Fibroblast of the aortic adventitia (primary cell): ENCODE measurements around the gene HP1BP3. TPM values are rescaled to one million over a fixed set of nuclear protein-coding genes. Genes with fewer than 3 reads are reported as not detected.

Source experiments
- DNase-seq: peaks from one replicate; pipeline ENCODE4 v3.0.0-alpha.2; 2010; ENCODE audit warnings: low read depth
- H3K4me3 ChIP-seq: 2 replicates; pipeline ENCODE4 v1.5.1; 2011; ENCODE audit warnings: low read depth, mild to moderate bottlenecking, control low read depth, low read length, moderate library complexity
- total RNA-seq: library from RNA; depleted of rRNA; stranded (reverse); fragments of >200 nt; gene quantifications from 2 replicates; pipeline ENCODE4 v1.2.3, GENCODE V29; 2012; ENCODE audit warnings: low replicate concordance
- TF ChIP-seq, protein P1 (sequence below): IDR thresholded peaks from 2 replicates; pipeline ENCODE4 v1.5.1; 2011; ENCODE audit warnings: mild to moderate bottlenecking, low read length, control low read depth, inconsistent platforms; ENCODE audit not compliant: insufficient read depth

HP1BP3 gene, protein sequence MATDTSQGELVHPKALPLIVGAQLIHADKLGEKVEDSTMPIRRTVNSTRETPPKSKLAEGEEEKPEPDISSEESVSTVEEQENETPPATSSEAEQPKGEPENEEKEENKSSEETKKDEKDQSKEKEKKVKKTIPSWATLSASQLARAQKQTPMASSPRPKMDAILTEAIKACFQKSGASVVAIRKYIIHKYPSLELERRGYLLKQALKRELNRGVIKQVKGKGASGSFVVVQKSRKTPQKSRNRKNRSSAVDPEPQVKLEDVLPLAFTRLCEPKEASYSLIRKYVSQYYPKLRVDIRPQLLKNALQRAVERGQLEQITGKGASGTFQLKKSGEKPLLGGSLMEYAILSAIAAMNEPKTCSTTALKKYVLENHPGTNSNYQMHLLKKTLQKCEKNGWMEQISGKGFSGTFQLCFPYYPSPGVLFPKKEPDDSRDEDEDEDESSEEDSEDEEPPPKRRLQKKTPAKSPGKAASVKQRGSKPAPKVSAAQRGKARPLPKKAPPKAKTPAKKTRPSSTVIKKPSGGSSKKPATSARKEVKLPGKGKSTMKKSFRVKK
- total RNA-seq: 215 and 395 TPM in 2 replicates

DNA sequence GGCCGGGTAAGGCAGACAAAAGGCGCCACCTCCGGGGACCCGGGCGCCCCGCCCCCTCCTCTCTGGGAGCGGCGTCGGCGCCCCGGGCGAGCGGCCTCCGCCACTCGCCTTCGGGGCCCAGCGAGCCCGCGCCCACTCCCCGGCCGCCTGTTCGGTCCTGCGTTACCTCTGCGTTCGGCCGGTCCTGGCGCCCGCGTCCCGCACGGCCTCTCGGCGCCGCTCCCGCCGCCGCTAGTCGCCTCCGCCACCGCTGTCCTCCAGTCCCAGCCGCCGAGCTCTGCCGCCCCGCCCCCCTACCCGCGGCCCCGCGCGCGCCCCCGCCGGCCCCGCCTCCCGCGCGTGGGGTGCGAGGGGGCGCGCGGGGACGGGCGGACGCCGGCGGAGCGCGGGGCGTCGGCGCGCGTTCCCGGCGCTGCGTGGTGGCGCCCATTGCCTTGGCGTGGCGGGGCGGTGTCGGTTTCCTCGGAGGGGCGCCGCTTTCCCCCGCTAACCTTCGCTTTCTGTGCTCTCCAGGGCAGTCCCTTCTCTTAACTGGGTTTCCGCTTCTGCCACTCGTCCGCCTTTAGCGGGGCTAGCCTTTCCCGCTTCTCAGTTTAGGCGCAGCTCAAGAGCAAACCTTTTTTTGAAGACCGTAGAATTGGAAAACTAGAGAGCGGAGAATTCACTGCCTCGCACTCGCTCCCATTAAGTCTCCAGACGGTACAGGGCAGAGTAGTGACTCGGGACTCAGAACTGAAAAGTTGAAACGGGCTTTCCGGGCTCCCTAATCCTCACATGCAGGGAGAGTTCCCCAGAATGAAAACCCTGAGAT, at the start of gene HP1BP3:
TSS of gene HP1BP3 (minus strand) at position 279 of the 811 bp plus-strand sequence. CDS start 6,867 bp downstream, outside the sequence.
- TF ChIP-seq, protein P1, sequence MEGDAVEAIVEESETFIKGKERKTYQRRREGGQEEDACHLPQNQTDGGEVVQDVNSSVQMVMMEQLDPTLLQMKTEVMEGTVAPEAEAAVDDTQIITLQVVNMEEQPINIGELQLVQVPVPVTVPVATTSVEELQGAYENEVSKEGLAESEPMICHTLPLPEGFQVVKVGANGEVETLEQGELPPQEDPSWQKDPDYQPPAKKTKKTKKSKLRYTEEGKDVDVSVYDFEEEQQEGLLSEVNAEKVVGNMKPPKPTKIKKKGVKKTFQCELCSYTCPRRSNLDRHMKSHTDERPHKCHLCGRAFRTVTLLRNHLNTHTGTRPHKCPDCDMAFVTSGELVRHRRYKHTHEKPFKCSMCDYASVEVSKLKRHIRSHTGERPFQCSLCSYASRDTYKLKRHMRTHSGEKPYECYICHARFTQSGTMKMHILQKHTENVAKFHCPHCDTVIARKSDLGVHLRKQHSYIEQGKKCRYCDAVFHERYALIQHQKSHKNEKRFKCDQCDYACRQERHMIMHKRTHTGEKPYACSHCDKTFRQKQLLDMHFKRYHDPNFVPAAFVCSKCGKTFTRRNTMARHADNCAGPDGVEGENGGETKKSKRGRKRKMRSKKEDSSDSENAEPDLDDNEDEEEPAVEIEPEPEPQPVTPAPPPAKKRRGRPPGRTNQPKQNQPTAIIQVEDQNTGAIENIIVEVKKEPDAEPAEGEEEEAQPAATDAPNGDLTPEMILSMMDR: no peak
- peak within 1 kb of the TSS; percentile 88 for H3K4me3 ChIP-seq
- DNase-seq: peak; percentile 67

DNA sequence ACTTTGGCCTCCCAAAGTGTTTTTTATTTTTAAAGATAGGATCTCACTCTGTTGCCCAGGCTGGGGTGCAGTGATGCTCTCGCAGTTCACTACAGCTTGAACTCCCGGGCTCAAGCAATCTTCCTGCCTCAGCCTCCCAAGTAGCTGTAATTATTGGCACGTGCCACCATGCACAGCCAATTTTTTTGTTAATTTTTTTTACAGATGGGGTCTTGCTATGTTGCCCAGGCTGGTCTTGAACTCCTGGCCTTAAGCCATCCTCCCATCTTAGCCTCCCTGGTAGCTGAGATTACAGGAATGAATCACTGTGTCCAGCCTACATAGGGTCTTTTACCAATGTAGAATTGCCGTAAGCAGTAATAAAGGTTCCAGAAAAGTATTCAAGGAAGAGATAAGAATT, 49.1 kb upstream of the HP1BP3 start:
- TF ChIP-seq, protein P1: no peak
- H3K4me3 ChIP-seq: no peak overlapping the region
- no peak for DNase-seq

DNA sequence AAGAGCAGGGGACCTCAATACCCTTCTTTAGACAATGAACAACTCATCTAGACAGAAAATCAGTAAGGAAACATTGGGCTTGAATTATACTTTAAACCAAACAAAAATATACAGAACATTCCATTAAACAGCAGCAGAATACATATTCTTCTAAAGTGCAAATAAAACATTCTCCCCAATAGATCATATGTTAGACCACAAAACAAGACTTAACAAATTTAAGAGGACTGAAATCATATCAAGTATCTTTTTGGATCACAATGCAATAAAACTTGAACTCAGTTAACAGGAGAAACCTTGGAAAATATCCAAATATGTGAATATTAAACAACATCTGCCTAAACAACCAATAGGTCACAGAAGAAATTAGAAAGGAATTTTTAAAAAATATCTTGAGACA, 47.7 kb upstream of the HP1BP3 start:
- H3K4me3 ChIP-seq: no peak overlapping the region
- no peak for DNase-seq
- TF ChIP-seq, protein P1: no peak

DNA sequence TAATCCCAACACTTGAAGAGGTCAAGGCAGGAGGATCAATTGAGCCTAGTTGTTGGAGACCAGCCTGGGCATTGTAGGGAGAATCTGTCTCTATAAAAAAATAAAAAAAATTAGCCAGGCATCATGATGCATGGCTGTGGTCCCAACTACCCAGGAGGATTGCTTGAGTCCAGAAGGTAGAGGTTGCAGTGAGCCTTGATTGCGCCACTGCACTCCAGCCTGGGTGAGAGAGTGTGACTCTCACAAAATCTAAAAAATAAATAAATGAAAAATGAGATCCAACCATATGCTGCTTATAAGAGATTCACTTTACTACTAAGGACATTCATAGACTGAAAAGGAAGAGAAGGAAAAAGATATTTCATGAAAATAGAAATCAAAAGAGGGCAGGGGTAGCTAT, 47.1 kb upstream of the HP1BP3 start:
- H3K4me3 ChIP-seq: no peak overlapping the region
- TF ChIP-seq, protein P1: no peak
- no peak for DNase-seq

DNA sequence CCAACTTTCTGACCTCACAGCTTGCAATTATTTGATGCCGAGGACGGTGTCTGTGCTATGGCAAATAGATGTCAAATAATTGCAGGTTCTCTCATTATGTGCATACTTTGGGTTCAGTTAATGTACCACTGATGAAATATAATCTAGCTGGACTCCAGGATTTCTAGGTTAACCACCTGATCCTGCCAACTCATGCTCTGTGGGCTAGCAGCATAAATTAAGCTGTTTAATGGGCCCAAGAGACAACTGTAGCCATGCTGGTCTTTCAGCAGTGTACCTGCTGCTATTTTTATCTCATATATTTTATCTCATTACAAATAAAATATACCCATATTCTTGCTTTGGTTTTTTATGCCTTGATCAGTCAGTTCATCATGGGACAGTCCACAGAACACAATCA, 43.3 kb upstream of the HP1BP3 start:
- no peak overlapping the region for H3K4me3 ChIP-seq
- no peak for DNase-seq
- TF ChIP-seq, protein P1: no peak

DNA sequence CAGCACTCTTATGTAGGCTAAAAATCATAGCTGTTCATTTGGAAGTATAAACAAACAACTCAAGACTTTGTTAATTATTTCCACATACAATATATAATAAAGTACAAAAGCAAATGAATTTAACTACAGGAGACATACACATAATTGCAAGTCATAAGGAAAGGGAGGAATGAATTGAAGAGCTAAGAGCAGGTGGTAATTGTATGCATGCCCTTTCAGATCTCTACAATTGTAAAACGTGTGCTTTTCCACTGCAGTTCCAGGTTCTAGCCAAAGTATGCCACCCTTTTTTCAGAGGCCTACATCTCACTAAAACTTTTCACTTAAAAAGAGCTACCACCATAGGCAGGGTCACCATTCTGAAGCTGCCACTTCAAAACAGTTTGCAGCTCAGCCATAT, 42.8 kb upstream of the HP1BP3 start:
- no peak overlapping the region for H3K4me3 ChIP-seq
- TF ChIP-seq, protein P1: no peak
- no peak for DNase-seq
